ENCODE data around the gene PIP5K1A.
"Not testable (repeated sequence)": the region's sequence is repeated elsewhere in the genome, so short reads cannot be mapped to it uniquely, and the experiment has no call there.

PIP5K1A gene

DNA sequence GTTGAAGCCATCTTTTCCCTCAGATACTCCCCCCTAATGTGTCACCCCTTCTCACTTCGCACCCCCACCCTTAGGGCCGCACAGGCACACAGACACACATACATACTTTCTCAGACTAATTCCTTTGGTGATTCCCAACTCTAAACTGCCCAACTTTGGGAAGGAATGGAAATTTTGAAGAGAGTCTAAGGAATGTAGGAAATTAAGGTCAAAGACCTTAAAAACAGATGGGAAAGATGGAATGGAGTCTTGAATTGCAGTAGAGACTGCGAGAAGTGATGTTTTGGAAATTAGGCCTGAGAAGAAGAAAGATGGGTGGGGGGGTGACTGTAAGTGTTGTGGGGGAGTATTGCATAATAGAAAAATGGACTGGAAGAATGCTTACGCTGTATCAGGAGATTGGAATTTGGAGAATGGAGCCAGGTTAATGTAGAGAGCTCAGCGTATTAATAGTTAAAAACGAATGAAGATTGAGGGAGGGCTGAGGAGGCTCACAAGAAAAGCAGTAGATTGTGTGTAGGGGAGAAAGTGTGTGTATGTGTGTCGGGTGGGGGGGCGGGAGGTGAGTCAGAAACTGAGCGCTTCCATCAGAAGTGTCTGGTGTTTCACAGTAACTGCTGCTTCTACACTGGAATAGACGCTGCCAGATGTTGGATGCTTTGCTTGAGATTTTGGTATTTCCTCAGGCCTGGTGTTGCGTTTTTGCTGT lies 1.7 kb downstream of the PIP5K1A start:
- TF ChIP-seq POLR2A (IDR thresholded peaks at IDR 0.05; ENCODE audit: low read depth, low read length): no peak
- DNase-seq (ENCODE audit: insufficient read length, low spot score) (peak; percentile 66), FAIRE-seq (no peak)

DNA sequence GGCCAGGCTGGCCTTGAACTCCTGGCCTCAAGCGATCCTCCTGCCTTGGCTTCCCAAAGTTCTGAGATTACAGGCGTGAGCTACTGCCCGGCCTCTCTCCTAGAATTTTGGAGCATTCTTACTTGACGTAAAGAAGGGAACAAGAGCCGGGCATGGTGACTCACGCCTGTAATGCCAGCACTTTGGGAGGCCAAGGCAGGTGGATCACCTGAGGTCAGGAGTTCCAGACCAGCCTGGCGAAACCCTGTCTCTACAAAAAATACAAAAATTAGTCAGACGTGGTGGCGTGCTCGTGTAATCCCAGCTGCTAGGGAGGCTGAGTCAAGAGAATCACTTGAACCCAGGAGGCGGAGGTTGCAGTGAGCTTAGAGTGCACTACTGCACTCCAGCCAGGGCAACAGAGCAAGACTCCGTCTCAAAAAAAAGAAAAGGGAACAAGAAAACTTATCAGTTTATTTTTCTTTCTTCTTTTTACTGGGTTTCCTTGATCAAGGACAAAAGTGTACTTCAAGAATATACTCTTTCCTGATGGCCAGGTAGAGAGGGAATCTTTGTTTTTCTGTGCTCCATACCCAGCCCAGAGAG lies 7.1 kb downstream of the PIP5K1A start:
- FAIRE-seq; DNase-seq (ENCODE audit: insufficient read length, low spot score): not testable (repeated sequence)

DNA sequence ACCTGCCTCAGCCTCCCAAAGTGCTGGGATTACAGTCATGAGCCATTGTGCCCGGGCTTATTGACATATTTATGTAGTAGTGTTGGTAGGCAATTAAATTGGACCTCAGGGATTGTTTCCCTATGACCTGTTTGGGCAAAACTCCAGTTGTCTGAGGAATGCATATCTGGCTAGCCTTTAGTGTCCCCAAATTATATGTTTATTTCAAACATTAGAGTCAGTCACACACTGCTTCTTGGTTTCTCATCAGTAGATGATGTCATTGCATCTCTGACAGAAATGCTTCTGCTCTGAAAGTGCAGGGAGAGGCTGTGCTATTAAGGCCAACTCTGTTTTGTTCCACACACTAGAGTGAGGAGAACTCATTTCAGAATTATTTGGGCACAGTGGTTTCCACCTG lies 12.5 kb downstream of the PIP5K1A start:
- DNase-seq (ENCODE audit: insufficient read length, low spot score) (peak; percentile 19), FAIRE-seq (no peak)
- no peak for TF ChIP-seq POLR2A (IDR thresholded peaks at IDR 0.05; ENCODE audit: low read depth, low read length)

DNA sequence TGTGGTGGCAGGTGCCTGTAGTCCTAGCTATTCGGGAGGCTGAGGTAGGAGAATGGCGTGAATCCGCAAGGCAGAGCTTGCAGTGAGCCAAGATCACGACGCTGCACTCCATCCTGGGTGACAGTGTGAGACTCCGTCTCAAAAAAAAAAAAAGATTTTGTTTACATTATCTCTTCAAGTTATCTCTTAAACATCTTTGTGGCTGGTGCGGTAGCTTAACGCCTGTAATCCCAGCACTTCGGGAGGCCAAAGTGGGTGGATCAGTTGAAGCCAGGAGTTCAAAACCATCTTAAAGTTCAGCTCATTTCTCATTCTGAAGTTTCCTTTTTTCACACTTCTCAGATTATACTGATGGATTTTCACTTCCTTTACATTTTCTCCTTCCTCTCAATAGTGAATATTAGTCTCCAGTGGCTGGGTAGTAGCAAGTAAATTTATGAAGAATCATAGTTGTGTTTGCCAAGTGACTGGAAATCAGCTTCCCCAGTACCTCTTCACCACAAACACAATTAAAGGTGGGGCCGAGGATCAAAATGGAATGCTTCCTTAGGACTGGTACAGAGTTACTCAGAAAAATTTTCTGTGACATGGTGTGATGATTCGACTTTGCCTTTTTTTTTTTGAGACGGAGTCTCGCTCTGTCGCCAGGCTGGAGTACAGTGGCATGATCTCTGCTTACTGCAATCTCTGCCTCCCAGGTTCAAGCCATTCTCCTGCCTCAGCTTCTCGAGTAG lies 13.8 kb downstream of the PIP5K1A start:
- no peak for DNase-seq (ENCODE audit: insufficient read length, low spot score)
- FAIRE-seq: no peak
- no peak for TF ChIP-seq POLR2A (IDR thresholded peaks at IDR 0.05; ENCODE audit: low read depth, low read length)

DNA sequence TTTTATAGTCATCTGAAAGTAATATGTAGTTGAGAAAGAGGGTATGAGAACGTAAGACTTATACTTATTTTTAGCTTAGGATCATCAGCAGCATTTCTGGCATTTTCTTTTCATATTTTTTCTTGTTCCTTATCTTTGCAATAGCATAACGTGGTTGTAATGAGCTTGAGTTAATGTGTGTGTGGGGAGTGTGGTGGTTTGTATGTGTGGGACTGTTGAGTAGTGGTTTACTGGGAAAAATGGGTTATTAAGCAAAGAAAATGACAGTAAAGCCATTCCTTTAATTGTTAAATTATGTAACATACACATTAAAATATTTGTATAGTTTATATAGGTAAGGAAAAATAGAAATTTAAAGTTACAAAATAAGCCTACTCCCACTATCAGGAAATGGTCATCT lies 15.2 kb downstream of the PIP5K1A start:
- no peak for TF ChIP-seq POLR2A (IDR thresholded peaks at IDR 0.05; ENCODE audit: low read depth, low read length)
- DNase-seq (ENCODE audit: insufficient read length, low spot score) (no peak), FAIRE-seq (no peak)

DNA sequence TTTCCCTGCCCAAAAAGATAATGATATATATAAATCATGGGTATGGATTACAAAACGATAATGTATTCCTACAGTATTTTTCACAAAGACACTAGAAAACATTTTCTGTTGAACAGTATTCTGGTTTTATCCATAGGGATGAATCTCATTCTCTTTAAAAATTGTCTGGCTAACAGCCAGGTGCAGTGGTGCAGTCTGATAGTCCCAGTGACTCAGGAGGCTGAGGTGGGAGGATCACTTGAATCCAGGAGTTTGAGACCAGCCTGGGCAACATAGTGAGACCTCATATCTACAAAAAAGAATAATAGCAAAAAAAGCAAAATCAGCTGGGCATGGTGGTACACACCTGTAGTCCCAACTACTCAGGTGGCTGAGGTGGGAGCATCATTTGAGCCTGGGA lies 23.3 kb downstream of the PIP5K1A start:
- TF ChIP-seq POLR2A (IDR thresholded peaks at IDR 0.05; ENCODE audit: low read depth, low read length): no peak
- no peak for FAIRE-seq

DNA sequence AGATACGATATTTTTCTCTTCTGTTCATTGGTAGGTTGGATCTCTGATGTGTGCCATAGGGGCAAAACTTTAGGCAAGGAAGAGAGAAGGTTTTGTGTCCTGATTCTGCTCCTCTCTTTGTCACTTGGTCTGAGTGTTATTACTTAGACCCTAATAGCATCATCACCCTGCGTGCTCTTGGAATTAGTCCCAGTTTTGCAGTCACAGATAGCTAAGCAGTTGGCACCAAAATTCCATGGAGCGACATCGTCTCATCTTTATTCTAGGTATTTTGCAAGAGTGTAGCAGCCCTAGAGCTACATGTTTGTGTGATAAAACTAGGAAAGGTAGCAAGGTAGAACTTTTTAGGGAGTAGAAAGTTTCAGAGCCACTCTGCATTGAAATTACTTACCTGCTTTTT lies 23.8 kb downstream of the PIP5K1A start:
- FAIRE-seq (no peak), DNase-seq (ENCODE audit: insufficient read length, low spot score) (no peak)
- TF ChIP-seq POLR2A (IDR thresholded peaks at IDR 0.05; ENCODE audit: low read depth, low read length): no peak

More for the DNA sequence above, 23.3 kb downstream of the PIP5K1A start:
- no peak for DNase-seq (ENCODE audit: insufficient read length, low spot score)

DNA sequence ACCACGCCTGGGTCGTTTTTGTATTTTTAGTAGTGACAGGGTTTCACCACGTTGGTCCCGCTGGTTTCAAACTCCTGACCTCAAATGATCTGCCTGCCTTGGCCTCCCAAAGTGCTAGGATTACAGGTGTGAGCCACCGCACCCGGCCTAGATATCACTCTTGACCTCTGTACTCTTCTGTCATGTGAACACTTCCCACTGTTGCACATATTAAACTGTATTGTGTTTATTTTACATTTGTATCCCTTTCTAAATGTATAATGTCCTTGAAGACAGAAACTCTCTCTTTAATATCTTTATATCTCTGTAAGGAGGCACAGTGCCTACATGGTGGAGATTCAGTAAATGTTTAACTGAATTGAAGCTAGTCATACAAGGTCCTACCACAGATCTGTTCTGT lies 36.9 kb downstream of the PIP5K1A start:
- FAIRE-seq: no peak
- DNase-seq (ENCODE audit: insufficient read length, low spot score): no peak
- no peak for TF ChIP-seq POLR2A (IDR thresholded peaks at IDR 0.05; ENCODE audit: low read depth, low read length)

DNA sequence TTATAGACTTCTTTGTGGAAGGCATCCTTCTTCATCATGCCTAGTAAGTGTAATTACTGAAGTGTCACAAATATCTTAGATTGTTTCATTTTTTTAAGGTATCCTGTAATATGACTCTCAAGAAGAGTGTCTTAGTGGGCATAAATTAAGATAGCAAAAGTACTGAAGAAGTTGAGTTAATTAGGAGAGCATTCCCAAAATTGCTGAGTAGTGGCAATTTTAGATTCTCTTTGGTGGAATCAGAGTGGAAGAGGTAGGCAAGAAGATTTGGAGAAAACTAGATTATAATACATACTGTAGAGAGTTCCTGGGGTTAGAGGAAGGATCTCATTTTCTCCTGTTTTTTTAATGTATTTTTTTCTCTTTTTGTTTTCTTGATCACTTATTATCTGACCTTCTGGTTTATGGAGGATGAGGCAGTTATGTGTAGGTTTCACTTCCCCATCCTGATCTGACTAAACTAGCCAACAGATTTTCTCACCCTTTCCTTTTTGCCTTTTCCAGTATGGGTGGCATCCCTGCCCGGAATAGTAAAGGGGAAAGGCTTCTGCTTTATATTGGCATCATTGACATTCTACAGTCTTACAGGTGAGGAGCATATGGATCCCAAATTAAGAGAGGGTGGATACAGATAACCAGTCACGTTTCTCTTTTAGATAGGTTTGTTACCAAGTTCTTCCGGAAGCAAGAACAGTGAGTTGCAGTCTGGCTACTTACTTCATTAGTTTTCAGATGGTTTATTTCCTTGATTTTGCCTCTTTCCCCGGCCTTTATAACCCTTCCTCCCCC lies 39.5 kb downstream of the PIP5K1A start:
- TF ChIP-seq POLR2A (IDR thresholded peaks at IDR 0.05; ENCODE audit: low read depth, low read length): no peak
- FAIRE-seq (no peak), DNase-seq (ENCODE audit: insufficient read length, low spot score) (no peak)

DNA sequence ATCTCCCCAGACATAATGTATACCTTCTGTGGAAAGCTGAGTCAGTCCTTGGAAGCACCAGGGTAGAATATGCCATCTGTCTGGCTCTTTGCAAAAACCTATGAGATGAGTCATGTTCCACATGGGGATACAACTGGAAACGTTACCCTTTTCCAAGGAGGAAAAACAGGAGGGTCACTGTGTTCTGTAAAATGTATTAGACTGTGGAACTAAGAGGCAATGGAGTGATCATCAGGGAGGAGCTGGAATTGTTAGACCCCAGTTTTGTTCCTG lies 40.1 kb downstream of the PIP5K1A start:
- TF ChIP-seq POLR2A (IDR thresholded peaks at IDR 0.05; ENCODE audit: low read depth, low read length): no peak
- DNase-seq (ENCODE audit: insufficient read length, low spot score): peak; percentile 91
- peak; percentile 81 for FAIRE-seq

DNA sequence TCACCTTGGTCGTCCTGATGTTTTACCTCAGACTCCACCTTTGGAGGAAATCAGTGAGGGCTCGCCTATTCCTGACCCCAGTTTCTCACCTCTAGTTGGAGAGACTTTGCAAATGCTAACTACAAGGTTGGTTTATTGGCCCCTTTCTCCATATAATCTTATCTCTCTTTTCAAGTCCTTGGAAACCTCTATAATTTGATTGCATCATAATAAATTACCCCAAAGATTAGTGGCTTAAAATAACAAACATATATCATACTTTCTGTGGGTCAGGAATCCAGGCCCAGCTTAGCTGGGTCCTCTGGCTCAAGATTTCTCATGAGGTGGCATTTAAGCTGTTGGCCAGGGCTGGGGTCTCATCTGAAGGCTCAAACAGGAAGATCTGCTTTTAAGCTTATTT lies 44.1 kb downstream of the PIP5K1A start:
- FAIRE-seq: no peak
- no peak for DNase-seq (ENCODE audit: insufficient read length, low spot score)
- TF ChIP-seq POLR2A (IDR thresholded peaks at IDR 0.05; ENCODE audit: low read depth, low read length): no peak

DNA sequence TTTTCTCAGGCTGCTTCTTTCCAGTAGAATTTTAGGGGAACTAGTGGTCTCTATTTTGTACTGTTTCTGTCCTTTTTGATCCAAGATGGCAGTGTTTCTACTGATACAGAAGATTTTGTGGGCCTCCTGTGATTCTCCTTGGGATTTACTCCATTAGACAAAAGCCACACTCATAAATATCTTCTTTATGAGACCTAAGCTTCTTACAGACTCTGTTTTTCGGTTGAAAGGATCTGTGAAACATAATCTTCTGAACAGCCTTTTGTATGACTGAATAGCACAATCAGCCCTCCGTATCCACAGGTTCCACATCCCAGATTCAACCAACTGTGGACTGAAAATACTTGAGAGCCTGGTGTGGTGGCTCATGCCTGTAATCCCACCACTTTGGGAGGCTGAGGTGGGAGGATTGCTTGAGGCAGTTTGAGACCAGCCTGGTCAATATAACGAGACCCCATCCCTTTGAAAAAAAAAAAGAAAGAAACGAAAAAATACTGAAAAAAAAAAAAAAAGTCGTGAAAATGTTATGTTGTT lies 45.4 kb downstream of the PIP5K1A start:
- no peak for FAIRE-seq
- no peak for DNase-seq (ENCODE audit: insufficient read length, low spot score)
- no peak for TF ChIP-seq POLR2A (IDR thresholded peaks at IDR 0.05; ENCODE audit: low read depth, low read length)

DNA sequence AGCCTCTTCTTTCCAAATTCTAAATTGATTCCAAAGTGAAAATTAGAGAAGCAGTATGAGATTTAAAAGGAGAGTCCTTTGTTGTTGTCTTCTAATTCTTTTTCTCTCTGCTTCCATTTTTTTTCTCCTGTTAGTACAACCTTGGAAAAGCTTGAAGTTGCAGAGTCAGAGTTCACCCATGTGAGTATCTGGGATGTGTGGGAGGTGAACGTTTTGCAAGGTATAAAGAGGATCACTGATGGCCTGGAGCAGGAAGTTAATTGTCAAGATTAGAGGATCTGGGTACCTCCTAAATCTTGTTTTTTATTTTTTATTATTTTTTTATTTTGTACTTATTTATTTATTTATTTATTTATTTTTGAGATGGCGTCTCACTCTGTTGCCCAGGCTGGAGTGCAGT lies 48.4 kb downstream of the PIP5K1A start:
- no peak for DNase-seq (ENCODE audit: insufficient read length, low spot score)
- no peak for FAIRE-seq
- no peak for TF ChIP-seq POLR2A (IDR thresholded peaks at IDR 0.05; ENCODE audit: low read depth, low read length)

Measured in H54 (cell line).